Activated CD4-positive, CD25-positive, alpha-beta regulatory T cell (primary cell): ENCODE data around the gene CUL9.

Experiments
- DNase-seq, 4 experiments: peaks; one replicate each; lab custom pipeline; 2025; lab: John Stamatoyannopoulos, UW

Gene CUL9

GRCh38 chr6:43173591-43174262 lies 8.3 kb upstream of the CUL9 start:
- DNase-seq = no peak

GRCh38 chr6:43174263-43175112 lies 7.5 kb upstream of the CUL9 start:
- peak; percentile 74 to 92 (median 84) for DNase-seq

- no peak for DNase-seq
Measured at GRCh38 chr6:43175676-43176422, 6.1 kb upstream of the CUL9 start.

- no peak for DNase-seq
Measured at GRCh38 chr6:43176423-43176786, 5.6 kb upstream of the CUL9 start.

GRCh38 chr6:43178150-43178549 lies 3.8 kb upstream of the CUL9 start:
- DNase-seq = no peak

- no peak for DNase-seq
Measured at GRCh38 chr6:43178951-43179830, 2.8 kb upstream of the CUL9 start.

GRCh38 chr6:43180058-43180457 lies 1.9 kb upstream of the CUL9 start:
- no peak for DNase-seq

- DNase-seq = no peak
Measured at GRCh38 chr6:43180985-43181384, 1.0 kb upstream of the CUL9 start.

- DNase-seq = no peak
Measured at GRCh38 chr6:43181621-43181941, 415 bp upstream of the CUL9 start.

- DNase-seq = no peak
Measured at GRCh38 chr6:43183441-43183840, 1.4 kb downstream of the CUL9 start.

- no peak for DNase-seq
Measured at GRCh38 chr6:43184268-43184985, 2.4 kb downstream of the CUL9 start.

- no peak for DNase-seq
Measured at GRCh38 chr6:43185391-43185985, 3.5 kb downstream of the CUL9 start.

- DNase-seq = no peak
Measured at GRCh38 chr6:43186019-43186418, 4.0 kb downstream of the CUL9 start.

GRCh38 chr6:43186706-43187105 lies 4.7 kb downstream of the CUL9 start:
- DNase-seq = no peak

GRCh38 chr6:43187821-43188220 lies 5.8 kb downstream of the CUL9 start:
- no peak for DNase-seq

- no peak for DNase-seq
Measured at GRCh38 chr6:43188426-43188825, 6.4 kb downstream of the CUL9 start.

GRCh38 chr6:43189776-43190304 lies 7.8 kb downstream of the CUL9 start:
- DNase-seq = no peak

GRCh38 chr6:43192911-43193310 lies 10.9 kb downstream of the CUL9 start:
- DNase-seq = no peak

- DNase-seq = no peak
Measured at GRCh38 chr6:43193929-43194328, 11.9 kb downstream of the CUL9 start.

GRCh38 chr6:43196337-43196736 lies 14.3 kb downstream of the CUL9 start:
- DNase-seq = no peak

- no peak for DNase-seq
Measured at GRCh38 chr6:43199912-43200311, 17.9 kb downstream of the CUL9 start.
